Measurements from ENCODE around the gene GABRR3.

GRCh38 chr3:97999103-97999502 is 36.0 kb downstream of the GABRR3 start:
- TF ChIP-seq, protein P1, sequence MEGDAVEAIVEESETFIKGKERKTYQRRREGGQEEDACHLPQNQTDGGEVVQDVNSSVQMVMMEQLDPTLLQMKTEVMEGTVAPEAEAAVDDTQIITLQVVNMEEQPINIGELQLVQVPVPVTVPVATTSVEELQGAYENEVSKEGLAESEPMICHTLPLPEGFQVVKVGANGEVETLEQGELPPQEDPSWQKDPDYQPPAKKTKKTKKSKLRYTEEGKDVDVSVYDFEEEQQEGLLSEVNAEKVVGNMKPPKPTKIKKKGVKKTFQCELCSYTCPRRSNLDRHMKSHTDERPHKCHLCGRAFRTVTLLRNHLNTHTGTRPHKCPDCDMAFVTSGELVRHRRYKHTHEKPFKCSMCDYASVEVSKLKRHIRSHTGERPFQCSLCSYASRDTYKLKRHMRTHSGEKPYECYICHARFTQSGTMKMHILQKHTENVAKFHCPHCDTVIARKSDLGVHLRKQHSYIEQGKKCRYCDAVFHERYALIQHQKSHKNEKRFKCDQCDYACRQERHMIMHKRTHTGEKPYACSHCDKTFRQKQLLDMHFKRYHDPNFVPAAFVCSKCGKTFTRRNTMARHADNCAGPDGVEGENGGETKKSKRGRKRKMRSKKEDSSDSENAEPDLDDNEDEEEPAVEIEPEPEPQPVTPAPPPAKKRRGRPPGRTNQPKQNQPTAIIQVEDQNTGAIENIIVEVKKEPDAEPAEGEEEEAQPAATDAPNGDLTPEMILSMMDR (conservative IDR thresholded peaks at IDR 0.05 in 1 of 2, IDR thresholded peaks at IDR 0.05 in 1 of 2; ENCODE audit: low read depth in 1 of 2, low read length in 2 of 2) = no peak
- TF ChIP-seq EZH2 (IDR thresholded peaks at IDR 0.05; ENCODE audit: low read length, missing control alignments) = no peak
